ENCODE measurements around the gene SRD5A2. TPM values are rescaled to one million over a fixed set of nuclear protein-coding genes. Genes with fewer than 3 reads are reported as not detected.
"Not testable (repeated sequence)": the region's sequence is repeated elsewhere in the genome, so short reads cannot be mapped to it uniquely, and the experiment has no call there.

Gene SRD5A2
- total RNA-seq, 2 experiments from 2014 or later = not detected

DNA sequence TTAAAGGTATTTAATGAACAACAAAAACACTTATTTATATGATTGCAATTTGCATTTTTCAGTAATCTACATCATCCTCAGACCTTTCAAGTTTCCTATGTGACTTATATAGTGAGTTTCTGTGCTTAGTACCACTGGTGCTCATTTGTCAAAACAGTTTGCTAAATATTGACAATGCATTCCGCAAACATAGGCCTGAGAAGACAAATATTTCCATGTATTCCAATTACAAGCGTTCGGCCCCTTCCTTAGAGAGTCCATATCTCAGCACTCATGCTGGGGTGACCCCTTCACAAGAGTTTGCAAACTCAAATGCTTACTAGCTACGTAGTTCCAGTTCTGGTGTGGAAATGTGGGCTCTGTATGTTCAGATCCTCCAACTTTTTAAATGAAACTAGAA is 56.1 kb downstream of the SRD5A2 start:
- no peaks in the 10 kb centered on the region for H3K9me3 Mint-ChIP-seq
- no peaks in the 10 kb centered on the region for H3K4me1 Mint-ChIP-seq
- no peak overlapping the region for H3K27ac Mint-ChIP-seq
- H3K4me3 Mint-ChIP-seq = no peak overlapping the region
- ATAC-seq (ENCODE audit: low read depth) = no peak
- POLR2A ChIA-PET = no interaction called here
- H3K36me3 Mint-ChIP-seq = no peaks in the 10 kb centered on the region
- DNase-seq = no peak
- H3K27me3 Mint-ChIP-seq = peaks cover 4% of the 10 kb centered on the region

DNA sequence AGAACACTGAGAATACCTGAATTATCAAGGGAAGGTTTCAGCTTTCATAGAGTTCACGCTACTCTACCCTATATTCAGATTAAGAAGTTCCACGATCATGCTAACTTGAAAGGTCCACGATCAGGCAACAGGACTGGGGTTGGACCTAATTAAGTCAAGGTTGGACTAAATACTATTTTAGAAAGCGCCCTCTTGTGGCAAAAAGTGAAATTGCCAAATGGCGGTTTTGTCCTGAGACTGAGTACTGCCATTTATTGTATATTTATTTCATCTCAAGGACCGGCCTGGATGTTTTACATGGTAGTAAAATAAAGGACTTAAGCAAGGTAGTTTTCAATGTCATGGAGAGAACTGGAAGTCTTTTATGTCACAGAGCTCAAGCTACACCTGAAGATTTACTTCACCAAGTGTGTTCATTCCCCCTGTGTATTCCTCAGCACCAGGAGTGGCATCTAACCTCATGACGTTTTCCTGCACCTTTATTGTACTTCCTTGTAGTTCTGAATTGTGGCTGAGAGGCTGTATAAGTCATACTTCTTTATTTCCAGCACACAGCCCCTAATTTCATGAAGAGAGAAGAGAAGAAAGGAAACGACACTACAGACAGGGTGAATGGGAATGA is 56.8 kb downstream of the SRD5A2 start:
- H3K27me3 Mint-ChIP-seq = peaks cover 4% of the 10 kb centered on the region
- no peak overlapping the region for H3K4me3 Mint-ChIP-seq
- DNase-seq = peak; percentile 27
- ATAC-seq (ENCODE audit: low read depth) = no peak
- H3K9me3 Mint-ChIP-seq = no peaks in the 10 kb centered on the region
- no peaks in the 10 kb centered on the region for H3K36me3 Mint-ChIP-seq
- POLR2A ChIA-PET = no interaction called here
- H3K27ac Mint-ChIP-seq = no peak overlapping the region
- H3K4me1 Mint-ChIP-seq = no peaks in the 10 kb centered on the region

DNA sequence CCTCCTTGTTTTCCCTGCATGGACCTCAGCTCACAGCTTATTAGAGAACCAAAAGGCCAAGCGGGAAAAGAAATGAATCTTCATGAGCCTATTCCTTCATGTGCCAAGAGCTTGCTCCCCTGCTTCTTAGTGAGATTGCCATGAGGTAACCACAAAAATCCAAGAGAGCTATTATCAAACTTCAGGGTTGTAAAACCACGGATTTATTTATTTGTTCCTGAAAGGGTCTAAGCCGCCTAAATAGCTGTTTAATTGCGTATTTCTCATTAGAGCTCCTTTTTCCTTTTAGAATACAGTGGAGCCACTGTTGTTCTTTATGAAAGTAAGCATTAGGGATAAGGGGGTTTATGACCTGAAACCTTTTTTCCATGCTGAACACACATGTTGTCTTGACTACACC is 58.0 kb downstream of the SRD5A2 start:
- H3K27ac Mint-ChIP-seq = no peak overlapping the region
- no peaks in the 10 kb centered on the region for H3K4me1 Mint-ChIP-seq
- no peak overlapping the region for H3K4me3 Mint-ChIP-seq
- ATAC-seq (ENCODE audit: low read depth) (no peak), DNase-seq (no peak)
- no peaks in the 10 kb centered on the region for H3K36me3 Mint-ChIP-seq
- H3K27me3 Mint-ChIP-seq = peaks cover 4% of the 10 kb centered on the region
- no peaks in the 10 kb centered on the region for H3K9me3 Mint-ChIP-seq
- POLR2A ChIA-PET = no interaction called here

DNA sequence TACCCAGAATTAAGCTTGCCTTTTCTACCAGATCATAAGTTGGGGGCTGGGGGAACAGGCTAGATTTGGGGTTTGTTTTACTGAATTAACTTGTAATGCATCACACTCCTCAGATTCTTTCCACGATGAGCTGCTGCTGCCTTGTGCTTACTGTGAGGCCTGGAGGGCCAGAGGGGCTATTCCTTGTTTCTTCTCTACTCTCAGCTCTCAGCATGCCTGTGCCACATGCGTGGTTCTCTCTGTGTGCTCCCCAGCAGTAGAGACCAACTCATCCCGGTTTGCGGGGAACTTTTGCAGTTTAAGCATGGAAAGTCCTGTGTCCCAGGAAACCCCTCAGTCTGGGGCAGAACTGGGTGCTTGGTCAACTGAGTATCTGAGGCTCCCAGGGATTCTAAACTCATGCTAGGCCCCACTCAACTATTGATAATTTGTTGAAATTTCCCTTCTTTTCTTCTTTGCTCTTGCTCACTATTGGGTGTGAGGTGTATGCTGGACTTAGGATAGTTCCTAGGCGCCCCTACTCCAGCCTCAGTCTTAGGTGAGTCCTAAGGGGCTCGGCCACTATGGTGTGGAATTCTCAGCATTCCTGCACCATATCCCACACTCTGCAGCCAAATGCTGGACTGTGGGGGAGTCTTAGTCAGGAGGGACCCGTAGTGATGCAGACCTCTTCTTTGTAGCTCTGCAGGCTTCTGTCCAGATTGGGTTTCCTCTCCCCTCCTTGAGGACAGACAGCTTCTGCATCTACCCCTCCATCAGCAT is 63.1 kb downstream of the SRD5A2 start:
- peaks cover 1% of the 10 kb centered on the region for H3K9me3 Mint-ChIP-seq
- POLR2A ChIA-PET = no interaction called here

DNA sequence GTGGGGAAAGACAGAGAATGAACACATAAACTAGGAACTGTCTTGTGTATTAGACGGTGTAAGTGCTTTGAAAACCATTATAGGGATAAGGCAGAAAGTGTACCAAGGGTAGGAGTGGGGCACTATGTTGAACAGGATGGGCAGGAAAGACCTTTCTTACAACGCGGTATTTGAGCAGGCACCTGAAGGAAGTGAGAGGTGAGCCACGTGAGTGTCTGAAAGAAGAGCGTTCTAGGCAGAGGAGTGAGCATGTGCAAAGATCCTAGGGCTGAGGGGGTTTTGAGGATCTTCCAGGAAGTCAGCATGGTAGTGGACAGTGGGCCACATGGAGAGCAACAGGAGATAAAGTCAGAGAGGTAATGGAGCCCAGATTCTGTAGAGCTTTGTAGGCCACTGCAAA is 65.2 kb downstream of the SRD5A2 start:
- Mint-ChIP-seq H3K4me3 (no peak overlapping the region), H3K27me3 (peaks cover 3% of the 10 kb centered on the region), H3K27ac (no peak overlapping the region), H3K36me3 (no peaks in the 10 kb centered on the region), H3K4me1 (no peaks in the 10 kb centered on the region), H3K9me3 (peaks cover 1% of the 10 kb centered on the region)
- ATAC-seq (ENCODE audit: low read depth) = no peak
- no peak for DNase-seq
- POLR2A ChIA-PET = no interaction called here

More for the DNA sequence above, 63.1 kb downstream of the SRD5A2 start:
- H3K4me3 Mint-ChIP-seq = no peak overlapping the region
- no peaks in the 10 kb centered on the region for H3K36me3 Mint-ChIP-seq
- DNase-seq (no peak), ATAC-seq (ENCODE audit: low read depth) (no peak)
- H3K4me1 Mint-ChIP-seq = no peaks in the 10 kb centered on the region
- no peak overlapping the region for H3K27ac Mint-ChIP-seq
- H3K27me3 Mint-ChIP-seq = peaks cover 5% of the 10 kb centered on the region

DNA sequence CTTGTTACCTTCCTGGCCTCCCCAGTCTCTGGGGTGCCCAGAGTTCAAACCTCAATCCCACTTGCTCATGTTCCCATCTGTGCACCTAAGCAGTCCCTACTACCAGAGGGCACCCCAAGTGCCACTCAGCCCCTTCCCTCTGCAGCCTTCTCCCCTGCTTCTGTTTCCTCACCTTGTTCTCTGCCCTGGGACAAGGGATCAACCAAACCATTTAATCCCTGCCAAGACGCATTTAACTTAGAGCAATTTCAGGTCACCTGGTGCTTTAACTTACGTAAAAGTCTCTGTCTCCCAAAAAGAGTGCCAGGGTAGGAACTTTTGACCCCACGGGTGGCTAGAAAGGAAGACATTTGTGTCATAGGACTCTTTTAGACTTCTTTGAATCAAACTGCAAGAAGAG is 67.2 kb downstream of the SRD5A2 start:
- no peak for ATAC-seq (ENCODE audit: low read depth)
- peaks cover 1% of the 10 kb centered on the region for H3K9me3 Mint-ChIP-seq
- no peak for DNase-seq
- H3K4me1 Mint-ChIP-seq = no peaks in the 10 kb centered on the region
- no peak overlapping the region for H3K4me3 Mint-ChIP-seq
- POLR2A ChIA-PET = no interaction called here
- no peaks in the 10 kb centered on the region for H3K36me3 Mint-ChIP-seq
- no peak overlapping the region for H3K27ac Mint-ChIP-seq
- peaks cover 5% of the 10 kb centered on the region for H3K27me3 Mint-ChIP-seq

DNA sequence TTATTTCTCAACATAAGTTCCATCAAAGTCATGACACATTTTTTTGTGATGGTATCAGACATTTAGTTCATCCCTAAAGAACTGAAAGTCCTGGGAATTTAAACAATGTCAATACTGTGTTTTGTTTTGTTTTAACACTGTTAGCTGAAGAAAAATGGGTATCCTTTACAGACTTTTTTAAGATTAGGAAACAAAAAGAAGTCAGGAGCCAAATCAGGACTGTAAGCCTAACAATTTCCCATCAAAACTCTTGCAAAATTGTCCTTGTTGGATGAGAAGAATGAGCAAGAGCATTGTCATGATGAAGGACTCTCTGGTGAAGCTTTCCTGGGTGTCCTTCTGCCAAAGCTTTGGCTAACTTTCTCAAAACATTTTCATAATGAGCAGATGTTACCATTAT is 69.4 kb downstream of the SRD5A2 start:
- H3K27me3 Mint-ChIP-seq = peaks cover 11% of the 10 kb centered on the region
- DNase-seq (no peak), ATAC-seq (ENCODE audit: low read depth) (no peak)
- no peaks in the 10 kb centered on the region for H3K36me3 Mint-ChIP-seq
- H3K4me3 Mint-ChIP-seq = no peak overlapping the region
- peaks cover 1% of the 10 kb centered on the region for H3K9me3 Mint-ChIP-seq
- no peak overlapping the region for H3K27ac Mint-ChIP-seq
- POLR2A ChIA-PET = no interaction called here
- H3K4me1 Mint-ChIP-seq = no peaks in the 10 kb centered on the region

DNA sequence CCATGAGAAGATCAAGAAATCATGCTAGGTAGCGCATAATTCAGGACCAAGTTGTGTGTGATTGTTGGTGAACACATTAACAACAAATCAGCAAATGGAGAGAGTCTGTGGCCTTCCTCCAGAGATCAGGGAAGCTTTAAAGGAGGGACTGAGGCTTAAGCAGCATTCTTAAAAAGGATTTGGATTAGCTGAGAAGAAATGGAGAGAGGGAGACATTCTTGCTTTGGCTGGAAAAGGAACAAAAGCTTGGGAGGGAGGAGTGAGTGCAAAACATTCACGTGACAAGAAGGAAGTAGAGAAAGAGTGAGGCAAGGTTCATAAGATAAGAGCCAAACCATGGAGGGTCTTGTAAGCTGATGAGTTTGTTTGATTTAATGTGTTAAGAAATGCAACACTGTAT is 75.6 kb downstream of the SRD5A2 start:
- no peak overlapping the region for H3K4me3 Mint-ChIP-seq
- no peaks in the 10 kb centered on the region for H3K36me3 Mint-ChIP-seq
- POLR2A ChIA-PET = no interaction called here
- ATAC-seq (ENCODE audit: low read depth) (no peak), DNase-seq (no peak)
- peaks cover 8% of the 10 kb centered on the region for H3K27me3 Mint-ChIP-seq
- H3K27ac Mint-ChIP-seq = no peak overlapping the region
- H3K9me3 Mint-ChIP-seq = no peaks in the 10 kb centered on the region
- no peaks in the 10 kb centered on the region for H3K4me1 Mint-ChIP-seq

DNA sequence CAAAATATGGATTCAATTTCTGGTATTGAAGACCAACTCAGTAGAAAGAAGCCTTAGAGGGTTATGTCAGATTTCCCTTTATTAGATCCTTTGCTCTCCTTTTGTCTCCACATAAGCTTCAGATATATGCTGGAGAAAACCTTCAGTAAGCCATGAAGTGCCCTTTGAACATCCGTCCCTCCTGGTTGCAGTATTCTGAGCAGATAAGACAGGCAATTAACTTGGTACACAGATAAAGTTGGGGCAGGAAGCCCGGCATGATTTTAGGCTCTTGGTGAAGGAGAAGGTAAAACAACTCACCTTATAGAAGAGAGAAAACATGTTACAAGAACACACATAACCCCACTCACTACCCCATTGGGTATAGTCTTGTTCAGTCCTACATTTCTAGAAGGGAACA is 76.4 kb downstream of the SRD5A2 start:
- DNase-seq (no peak), ATAC-seq (ENCODE audit: low read depth) (no peak)
- Mint-ChIP-seq H3K27me3 (peaks cover 8% of the 10 kb centered on the region), H3K27ac (no peak overlapping the region), H3K4me3 (no peak overlapping the region), H3K36me3 (no peaks in the 10 kb centered on the region), H3K9me3 (no peaks in the 10 kb centered on the region), H3K4me1 (no peaks in the 10 kb centered on the region)
- POLR2A ChIA-PET = no interaction called here

DNA sequence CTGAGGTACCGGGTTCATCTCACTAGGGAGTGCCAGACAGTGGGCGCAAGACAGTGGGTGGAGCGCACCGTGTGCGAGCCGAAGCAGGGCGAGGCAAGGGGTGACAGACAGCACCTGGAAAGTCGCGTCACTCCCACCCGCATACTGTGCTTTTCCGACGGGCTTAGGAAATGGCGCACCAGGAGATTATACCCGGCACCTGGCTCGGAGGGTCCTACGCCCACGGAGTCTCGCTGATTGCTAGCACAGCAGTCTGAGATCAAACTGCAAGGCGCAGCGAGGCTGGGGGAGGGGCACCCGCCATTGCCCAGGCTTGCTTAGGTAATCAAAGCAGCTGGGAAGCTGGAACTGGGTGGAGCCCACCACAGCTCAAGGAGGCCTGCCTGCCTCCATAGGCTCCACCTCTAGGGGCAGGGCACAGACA is 84.3 kb downstream of the SRD5A2 start:
- POLR2A ChIA-PET = not testable (repeated sequence)

DNA sequence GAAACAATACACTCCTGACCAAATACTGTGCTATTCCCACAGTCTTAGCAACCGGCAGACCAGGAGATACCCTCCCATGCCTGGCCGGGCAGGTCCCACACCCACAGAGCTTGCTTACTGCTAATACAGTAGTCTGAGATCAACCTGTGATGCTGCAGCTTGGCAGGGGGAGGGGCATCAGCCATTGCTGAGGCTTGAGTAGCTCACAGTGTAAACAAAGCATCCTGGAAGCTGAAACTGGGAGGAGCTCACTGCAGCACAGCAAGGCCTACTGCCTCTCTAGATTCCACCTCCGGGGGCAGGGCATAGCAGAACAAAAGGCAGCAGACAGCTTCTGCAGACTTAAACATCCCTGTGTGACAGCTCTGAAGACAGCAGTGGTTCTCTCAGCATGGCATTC is 91.4 kb downstream of the SRD5A2 start:
- POLR2A ChIA-PET; H3K9me3 Mint-ChIP-seq; DNase-seq; H3K27me3 Mint-ChIP-seq; H3K4me1 Mint-ChIP-seq; ATAC-seq (ENCODE audit: low read depth); H3K4me3 Mint-ChIP-seq; H3K36me3 Mint-ChIP-seq; H3K27ac Mint-ChIP-seq: not testable (repeated sequence)

More for the DNA sequence above, 84.3 kb downstream of the SRD5A2 start:
- DNase-seq; H3K4me1 Mint-ChIP-seq; H3K4me3 Mint-ChIP-seq; H3K27ac Mint-ChIP-seq; H3K9me3 Mint-ChIP-seq; H3K36me3 Mint-ChIP-seq; ATAC-seq (ENCODE audit: low read depth); H3K27me3 Mint-ChIP-seq: not testable (repeated sequence)

DNA sequence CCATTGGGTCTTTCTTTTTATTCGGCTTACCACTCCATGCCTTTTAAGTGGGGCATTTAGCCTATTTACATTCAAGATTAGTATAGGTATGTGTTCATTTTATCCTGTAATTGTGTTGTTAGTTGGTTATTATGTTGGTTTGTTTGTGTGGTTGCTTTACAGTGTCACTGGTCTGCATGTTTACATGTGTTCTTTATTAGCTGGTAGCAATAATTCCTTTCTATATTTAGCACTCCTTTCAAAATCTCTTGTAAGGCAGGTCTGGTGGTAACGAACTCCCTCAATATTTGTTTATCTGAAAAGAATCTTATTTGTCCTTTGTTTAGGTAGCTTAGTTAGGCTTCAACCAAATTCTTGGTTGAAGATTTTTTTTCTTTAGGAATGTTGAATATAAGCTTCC is 97.5 kb downstream of the SRD5A2 start:
- no peak for ATAC-seq (ENCODE audit: low read depth)
- Mint-ChIP-seq H3K4me3 (no peak overlapping the region), H3K36me3 (no peaks in the 10 kb centered on the region), H3K4me1 (no peaks in the 10 kb centered on the region), H3K27me3 (peaks cover 12% of the 10 kb centered on the region), H3K27ac (no peak overlapping the region), H3K9me3 (no peaks in the 10 kb centered on the region)
- no peak for DNase-seq
- POLR2A ChIA-PET = no interaction called here

DNA sequence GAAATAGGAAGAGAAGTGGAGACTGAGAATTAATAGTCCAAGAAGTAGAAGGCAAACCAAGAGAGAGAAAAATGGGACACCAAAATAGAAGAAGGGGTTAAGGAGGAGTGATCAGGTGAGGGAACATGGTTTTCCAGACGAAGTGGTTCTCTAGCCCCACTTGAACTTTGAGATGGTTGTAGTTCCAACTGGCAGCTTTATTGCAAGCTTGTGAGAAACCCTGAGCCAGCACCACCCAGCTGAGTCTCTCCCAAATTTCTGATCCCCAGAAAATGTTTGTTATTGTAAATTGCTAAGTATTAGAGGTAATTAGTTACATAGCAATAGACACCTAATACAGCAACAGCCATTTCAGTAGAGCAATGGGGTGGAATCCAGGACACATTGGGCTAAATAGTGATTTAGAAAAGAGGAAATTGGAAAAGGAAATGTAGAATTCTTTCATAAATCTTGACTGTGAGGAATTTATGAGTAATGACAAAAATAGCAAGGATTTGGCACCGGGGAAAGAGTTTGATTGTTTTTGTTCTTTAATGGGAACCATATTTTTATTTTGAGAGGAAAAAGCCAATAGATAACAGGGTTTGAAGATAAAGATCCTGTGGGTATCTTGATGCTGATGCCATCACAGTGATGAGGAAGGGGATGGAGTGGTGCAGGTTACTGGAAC is 104.1 kb downstream of the SRD5A2 start:
- Mint-ChIP-seq H3K4me1 (no peaks in the 10 kb centered on the region), H3K36me3 (no peaks in the 10 kb centered on the region), H3K27ac (no peak overlapping the region), H3K9me3 (no peaks in the 10 kb centered on the region), H3K4me3 (no peak overlapping the region), H3K27me3 (peaks cover 16% of the 10 kb centered on the region)
- ATAC-seq (ENCODE audit: low read depth) = no peak
- POLR2A ChIA-PET = interaction anchor here (0.6 kb wide), 1 partner anchor 243 kb away, joined by 3 read pairs; no protein-coding TSS in a partner anchor
- no peak for DNase-seq

DNA sequence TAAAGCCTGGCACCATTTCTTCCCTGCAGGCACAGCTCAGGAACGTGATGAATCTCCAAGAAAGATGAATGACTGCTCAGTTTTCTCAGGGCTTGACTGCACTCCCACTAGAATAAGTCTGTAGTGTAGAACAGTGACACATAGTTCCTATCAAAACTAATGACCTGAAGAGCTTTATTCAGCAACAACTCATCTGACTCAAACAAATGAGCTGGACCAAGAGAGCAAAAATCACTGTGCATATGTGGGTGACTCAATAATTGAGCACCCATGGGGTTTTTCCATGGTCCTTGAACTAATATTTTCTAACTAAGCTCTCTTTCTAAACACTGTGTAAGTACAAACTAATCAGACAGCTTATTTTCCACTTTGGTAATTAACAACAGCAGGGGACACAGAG is 105.0 kb downstream of the SRD5A2 start:
- H3K27me3 Mint-ChIP-seq = peaks cover 13% of the 10 kb centered on the region
- no peak for ATAC-seq (ENCODE audit: low read depth)
- no peaks in the 10 kb centered on the region for H3K36me3 Mint-ChIP-seq
- H3K9me3 Mint-ChIP-seq = no peaks in the 10 kb centered on the region
- no peak for DNase-seq
- H3K4me1 Mint-ChIP-seq = no peaks in the 10 kb centered on the region
- no peak overlapping the region for H3K27ac Mint-ChIP-seq
- POLR2A ChIA-PET = no interaction called here
- no peak overlapping the region for H3K4me3 Mint-ChIP-seq
